IPS-18a (cell line): ENCODE measurements around the gene ALPI.
"Not testable (repeated sequence)": the region's sequence is repeated elsewhere in the genome, so short reads cannot be mapped to it uniquely, and the experiment has no call there.

ENCODE experiments used
- H3K27ac ChIP-seq: one replicate; pipeline ENCODE4 v1.5.1; 2013; ENCODE audit warnings: low read length
- H3K27me3 ChIP-seq: one replicate; pipeline ENCODE4 v1.6.1; 2013; ENCODE audit warnings: mild to moderate bottlenecking, low read length; ENCODE audit not compliant: control insufficient read depth, insufficient read depth
- H3K36me3 ChIP-seq: one replicate; pipeline ENCODE4 v1.6.1; 2013; ENCODE audit warnings: low read depth, low read length; ENCODE audit not compliant: control insufficient read depth
- H3K4me1 ChIP-seq: one replicate; pipeline ENCODE4 v1.6.1; 2013; ENCODE audit warnings: low read depth, low read length; ENCODE audit not compliant: control insufficient read depth
- H3K4me3 ChIP-seq: one replicate; pipeline ENCODE4 v1.5.1; 2013; ENCODE audit warnings: low read length
- H3K9ac ChIP-seq: one replicate; pipeline ENCODE4 v1.6.1; 2013; ENCODE audit warnings: mild to moderate bottlenecking, low read length, moderate library complexity
- H3K9me3 ChIP-seq: one replicate; pipeline ENCODE4 v1.6.1; 2013; ENCODE audit warnings: low read depth, low read length; ENCODE audit not compliant: control insufficient read depth

ALPI gene

DNA sequence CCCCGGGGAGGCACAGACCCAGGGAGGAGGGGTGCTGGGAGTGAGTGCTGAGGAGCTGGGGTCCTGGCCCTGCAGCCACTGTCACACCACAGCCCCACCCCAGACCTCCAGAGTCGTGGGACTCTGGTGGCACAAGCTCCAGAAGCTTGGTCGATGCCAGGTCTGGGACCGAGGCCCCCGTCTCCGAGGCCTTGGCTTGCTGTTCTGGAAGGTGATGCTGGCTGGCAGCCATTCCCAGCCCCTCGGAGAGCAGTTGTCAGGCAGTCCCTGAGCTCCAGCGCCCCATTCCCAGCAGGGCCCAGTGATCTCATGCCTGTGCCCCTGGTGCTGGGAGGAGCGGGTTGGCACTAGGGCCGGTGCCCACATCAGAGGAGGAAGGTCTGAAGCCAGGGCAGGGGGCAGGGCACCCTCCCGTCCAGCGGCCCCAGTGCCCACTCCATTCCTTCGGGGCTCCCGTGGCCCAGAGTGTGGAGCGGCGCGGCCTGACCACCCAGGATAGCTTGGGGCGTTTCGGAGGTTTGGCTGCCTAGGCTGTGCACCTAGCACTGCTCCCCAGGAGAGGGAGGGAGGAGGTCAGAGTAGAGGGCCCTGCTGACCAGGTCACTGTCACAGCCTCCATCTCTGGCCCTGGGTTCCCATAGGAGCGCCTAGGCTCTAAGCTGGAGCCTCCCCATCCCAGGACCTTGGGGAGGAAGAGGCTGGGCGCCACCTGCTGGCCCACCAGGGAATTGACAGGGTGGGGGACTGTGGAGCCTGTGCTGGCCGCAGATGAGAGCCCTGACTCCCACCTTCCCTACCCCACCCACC, 16.8 kb upstream of the ALPI start:
- H3K9ac ChIP-seq: no peak overlapping the region
- H3K4me3 ChIP-seq: no peak overlapping the region
- no peaks in the 10 kb centered on the region for H3K36me3 ChIP-seq
- H3K27me3 ChIP-seq: no peaks in the 10 kb centered on the region
- H3K9me3 ChIP-seq: no peaks in the 10 kb centered on the region
- H3K27ac ChIP-seq: no peak overlapping the region
- H3K4me1 ChIP-seq: peaks cover 2% of the 10 kb centered on the region

DNA sequence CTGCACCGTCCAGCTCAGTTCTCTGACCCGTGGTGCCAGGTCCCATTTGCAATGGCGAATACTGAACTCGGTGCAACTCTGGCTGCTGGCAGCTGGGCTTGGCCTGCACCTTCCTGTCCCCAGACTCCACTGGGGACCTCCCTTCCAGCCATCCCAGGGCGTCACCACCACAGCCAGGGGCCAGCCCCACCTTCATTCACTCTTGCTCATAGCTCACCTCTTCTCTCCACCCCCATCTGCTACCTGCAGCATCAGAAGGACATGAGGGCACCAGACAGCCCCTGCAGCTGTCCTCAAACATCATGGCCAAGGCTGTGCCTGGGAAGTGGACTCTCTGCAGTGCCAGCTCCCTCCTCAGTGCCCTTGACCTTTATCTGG, 16.2 kb upstream of the ALPI start:
- no peaks in the 10 kb centered on the region for H3K36me3 ChIP-seq
- H3K4me1 ChIP-seq: peaks cover 3% of the 10 kb centered on the region
- H3K9me3 ChIP-seq: no peaks in the 10 kb centered on the region
- H3K27me3 ChIP-seq: no peaks in the 10 kb centered on the region
- H3K4me3 ChIP-seq: no peak overlapping the region
- no peak overlapping the region for H3K27ac ChIP-seq
- H3K9ac ChIP-seq: no peak overlapping the region

DNA sequence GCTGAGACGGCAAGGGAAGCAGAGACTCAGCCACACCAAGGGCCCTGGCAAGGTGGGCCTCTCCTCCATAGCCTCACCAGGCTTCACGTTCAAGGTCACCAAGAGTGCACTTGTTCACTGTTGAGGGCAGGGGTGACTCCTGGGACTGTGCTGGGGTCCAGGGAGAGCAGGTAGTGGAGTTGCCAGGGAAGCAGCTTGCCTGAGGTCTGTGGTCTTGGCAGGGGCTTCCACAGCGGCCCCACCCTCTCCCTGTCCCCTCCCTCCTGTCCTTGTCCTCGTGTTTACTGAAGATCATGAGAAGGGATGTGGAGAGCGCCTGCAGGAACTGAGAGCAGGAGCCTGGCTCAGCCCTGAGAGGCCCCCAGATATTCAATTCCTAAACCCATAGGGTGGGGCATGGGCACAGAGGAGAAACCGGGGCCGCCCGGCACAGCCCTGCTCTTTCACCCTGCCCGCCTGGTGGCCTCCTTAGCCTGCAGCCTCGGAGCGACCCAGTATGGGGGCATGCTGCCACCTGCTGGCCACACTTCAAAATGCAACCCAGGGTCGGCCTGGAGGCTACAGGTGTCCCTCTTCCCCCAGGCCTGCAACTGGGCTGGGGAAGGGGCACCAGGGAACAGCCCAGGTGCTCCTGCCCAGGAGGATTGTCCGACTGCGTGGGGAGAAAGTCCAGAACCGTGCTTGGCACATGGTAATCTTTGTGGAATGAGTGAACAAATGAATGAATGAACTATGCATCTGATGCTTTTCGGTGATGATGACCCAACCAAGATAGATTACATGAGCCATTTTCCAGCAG, 15.5 kb upstream of the ALPI start:
- H3K9ac ChIP-seq, H3K4me3 ChIP-seq: not testable (repeated sequence)

DNA sequence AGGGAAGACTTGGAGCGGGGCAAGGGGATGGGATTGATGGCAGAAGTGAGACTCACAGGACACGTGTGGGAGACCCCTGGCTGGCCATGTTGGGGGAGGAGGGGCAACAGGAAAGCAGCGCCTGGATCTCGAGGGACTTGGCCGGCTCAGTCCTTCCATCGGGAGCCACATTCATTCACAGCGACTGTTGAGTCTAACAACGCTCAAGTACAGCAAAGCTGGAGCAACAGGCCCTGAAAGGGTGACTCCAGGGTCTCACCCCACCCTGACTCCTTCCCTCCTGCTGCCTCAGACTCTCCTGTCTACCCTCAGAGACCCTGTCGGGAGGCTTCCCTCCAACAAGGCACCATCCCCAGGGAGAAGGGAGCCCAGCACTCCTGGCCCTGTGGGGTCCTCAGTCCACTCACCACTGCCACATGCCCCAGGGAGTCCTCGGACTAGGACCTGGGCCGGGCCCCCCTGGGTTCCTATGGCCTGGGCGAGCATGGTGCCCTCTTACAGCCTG, 14.8 kb upstream of the ALPI start:
- Histone ChIP-seq H3K4me1 (peaks cover 3% of the 10 kb centered on the region), H3K9me3 (no peaks in the 10 kb centered on the region), H3K9ac (no peak overlapping the region), H3K27ac (no peak overlapping the region), H3K36me3 (no peaks in the 10 kb centered on the region), H3K4me3 (no peak overlapping the region), H3K27me3 (no peaks in the 10 kb centered on the region)

More for the DNA sequence above, 15.5 kb upstream of the ALPI start:
- not testable (repeated sequence) for H3K4me1 ChIP-seq, H3K36me3 ChIP-seq, H3K27me3 ChIP-seq, H3K9me3 ChIP-seq, H3K27ac ChIP-seq

DNA sequence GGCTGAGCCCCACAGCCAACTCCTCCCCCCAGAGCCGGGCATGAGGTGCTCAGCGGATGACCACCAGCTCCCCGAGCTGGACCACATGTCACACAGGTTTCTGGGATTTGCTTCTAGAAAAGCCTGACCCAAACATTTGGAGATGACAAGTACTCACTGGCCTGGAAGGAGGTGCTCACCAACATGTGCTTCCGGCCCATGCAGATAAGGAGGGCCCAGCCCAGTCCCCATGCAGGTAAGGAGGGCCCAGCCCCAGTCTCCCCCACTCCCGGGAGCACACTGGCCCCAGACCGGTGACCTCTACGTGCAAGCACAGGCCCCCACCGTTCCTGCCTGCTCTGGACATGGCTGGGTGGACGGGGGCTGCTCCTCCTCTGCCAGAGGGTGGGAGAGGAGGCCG, 14.0 kb upstream of the ALPI start:
- not testable (repeated sequence) for H3K27me3 ChIP-seq, H3K9ac ChIP-seq, H3K27ac ChIP-seq, H3K4me3 ChIP-seq, H3K4me1 ChIP-seq, H3K9me3 ChIP-seq, H3K36me3 ChIP-seq

DNA sequence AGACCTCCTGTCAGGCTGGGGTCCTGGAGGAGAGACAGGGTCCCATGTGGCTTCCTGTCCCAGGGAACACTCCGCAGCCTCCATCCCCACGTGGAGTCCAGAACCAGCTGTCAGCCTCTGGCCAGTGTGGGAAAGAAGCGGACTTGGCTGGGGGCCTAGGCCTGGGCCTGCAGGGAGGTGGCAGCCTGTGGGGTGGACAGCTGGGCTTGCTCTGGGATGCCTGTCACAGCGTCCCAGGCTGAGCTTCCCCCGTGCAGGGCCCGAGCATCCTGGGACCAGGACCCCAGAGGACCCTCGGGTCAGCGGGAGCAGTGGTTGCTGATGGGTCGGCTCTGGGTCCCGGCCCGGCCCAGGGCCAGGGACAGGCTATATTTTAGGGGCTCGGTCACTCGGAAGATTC, 13.5 kb upstream of the ALPI start:
- H3K4me1 ChIP-seq: not testable (repeated sequence)

DNA sequence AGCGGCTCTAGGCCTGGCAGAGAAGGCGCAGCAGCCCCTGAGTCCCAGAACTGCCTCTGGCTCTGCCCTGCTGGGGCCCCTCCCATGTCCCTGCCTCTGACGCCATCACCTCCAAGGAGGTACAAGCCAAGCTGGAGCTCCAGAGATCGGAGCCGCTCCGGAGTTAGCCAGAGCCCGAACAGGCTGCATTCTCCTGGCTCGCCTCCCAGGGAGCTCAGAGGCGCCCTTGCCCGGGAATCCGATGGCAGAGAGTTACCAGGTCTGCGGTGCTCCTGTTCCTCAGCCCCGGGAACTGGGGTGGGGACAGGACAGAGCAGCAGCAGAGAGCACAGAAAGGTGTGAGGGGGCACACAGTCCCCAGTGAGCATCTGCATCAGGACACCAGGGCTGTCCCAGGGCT, 12.9 kb upstream of the ALPI start:
- not testable (repeated sequence) for H3K27ac ChIP-seq, H3K27me3 ChIP-seq, H3K9ac ChIP-seq, H3K36me3 ChIP-seq, H3K4me3 ChIP-seq, H3K9me3 ChIP-seq, H3K4me1 ChIP-seq

More for the DNA sequence above, 13.5 kb upstream of the ALPI start:
- not testable (repeated sequence) for H3K9me3 ChIP-seq, H3K27me3 ChIP-seq, H3K27ac ChIP-seq, H3K9ac ChIP-seq, H3K4me3 ChIP-seq, H3K36me3 ChIP-seq

DNA sequence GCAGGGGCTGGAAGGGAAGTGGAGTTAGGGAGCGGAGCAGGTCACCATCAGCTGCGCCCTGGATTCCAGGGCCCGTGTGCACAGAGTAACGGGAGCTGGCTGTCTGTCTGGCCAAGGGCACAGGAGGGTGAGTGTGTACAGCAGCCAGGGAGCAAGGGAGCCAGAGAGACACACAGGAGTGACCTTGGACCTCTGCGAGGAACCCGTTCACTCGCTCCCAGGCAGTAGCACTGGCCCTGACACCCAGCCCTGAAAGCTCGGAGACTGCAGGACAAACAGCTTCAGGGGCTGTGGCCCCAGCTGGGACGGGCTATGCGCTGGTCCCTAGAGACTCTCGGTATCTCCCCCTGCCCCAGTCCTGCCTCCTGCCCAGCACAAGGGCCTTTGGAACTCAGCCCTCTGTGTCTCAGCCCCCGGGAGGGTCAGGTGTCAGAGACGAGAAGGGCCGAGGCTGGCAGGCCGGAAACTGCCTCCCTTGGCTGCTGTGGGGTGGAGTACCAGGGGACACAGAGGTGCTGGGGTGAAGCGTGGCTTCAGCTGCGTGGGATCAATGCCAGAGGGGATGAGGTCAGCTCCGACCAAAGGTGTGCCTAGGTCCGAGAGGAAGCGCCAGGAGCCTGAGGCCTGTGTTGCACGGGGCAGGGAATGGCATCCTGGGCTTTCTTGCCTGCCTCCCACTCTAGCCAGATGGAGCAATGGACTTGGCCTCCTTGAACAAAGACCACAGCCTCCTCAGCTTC, 12.1 kb upstream of the ALPI start:
- not testable (repeated sequence) for H3K27ac ChIP-seq, H3K9me3 ChIP-seq, H3K36me3 ChIP-seq, H3K4me3 ChIP-seq, H3K27me3 ChIP-seq, H3K9ac ChIP-seq, H3K4me1 ChIP-seq

DNA sequence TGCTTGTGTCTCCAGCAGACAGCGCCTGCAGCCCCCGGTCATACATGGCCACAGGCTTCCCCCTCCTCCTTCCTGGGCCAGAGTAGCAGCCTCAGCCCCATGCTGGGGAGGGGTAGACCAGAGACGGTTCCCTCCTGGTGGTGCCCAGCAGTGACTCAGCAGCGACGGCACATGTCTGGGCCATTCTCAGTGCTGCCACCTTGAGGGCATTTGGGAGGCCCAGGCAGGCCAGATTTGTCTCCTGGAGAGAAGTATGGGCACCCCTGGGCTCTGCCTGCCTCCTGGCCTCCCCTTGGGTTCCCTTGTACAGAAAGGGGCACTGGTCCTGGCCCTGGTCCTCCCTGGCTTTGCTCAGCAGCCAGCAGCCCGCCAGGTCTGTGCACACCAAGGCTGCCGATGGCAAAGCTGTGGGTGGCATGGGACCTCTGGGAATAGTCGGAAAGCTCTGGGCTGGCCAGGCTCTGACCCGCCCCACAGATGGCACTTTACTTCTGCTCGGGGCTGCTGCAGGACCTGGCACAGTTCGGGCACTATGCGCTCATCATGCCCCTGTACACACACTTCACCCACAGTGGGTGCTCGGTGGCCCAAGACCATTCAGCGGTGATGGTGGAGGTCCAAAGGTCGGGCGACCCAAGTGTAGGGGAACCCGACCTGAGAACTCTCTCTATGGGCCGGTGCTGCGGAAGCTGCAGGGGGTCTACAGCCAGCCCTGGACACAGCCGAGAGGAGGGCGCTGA, 11.4 kb upstream of the ALPI start:
- Histone ChIP-seq H3K4me3 (no peak overlapping the region), H3K9ac (no peak overlapping the region), H3K9me3 (no peaks in the 10 kb centered on the region), H3K27ac (no peak overlapping the region), H3K36me3 (no peaks in the 10 kb centered on the region), H3K27me3 (no peaks in the 10 kb centered on the region), H3K4me1 (peaks cover 3% of the 10 kb centered on the region)

DNA sequence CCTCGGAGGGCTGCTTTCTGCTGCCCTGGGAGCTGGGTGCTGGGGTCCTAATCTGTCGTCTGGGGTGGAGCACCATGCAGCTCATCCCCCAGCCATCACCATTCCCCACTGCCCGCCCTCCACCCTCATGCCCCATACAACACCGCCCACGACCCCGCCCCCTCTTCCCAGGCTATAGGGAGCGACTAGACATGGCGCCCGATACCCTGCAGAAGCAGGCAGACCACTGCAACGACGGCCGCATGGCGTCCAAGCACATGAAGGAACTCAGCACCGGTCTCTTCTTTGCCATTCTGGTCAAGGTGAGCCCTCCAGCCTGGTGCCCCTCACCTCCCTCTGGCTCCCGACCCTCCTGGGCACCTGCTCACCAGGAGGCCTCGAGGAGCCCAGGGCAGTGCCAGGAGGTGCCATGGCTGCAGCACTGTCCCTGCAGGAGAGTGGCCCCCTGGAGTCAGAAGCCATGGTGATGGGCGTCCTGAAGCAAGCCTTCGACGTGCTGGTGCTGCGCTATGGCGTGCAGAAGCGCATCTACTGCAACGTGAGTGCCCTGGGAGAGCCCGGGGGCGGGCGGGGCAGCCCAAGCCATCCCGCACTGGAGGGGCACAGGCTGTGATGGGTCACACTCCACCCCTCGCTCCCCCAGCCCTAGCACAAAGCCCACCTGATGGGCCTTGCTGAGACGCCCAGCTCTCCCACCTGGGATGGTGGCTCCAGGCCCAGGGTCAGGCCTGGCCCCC, 10.6 kb upstream of the ALPI start:
- H3K4me3 ChIP-seq, H3K9me3 ChIP-seq, H3K36me3 ChIP-seq, H3K27ac ChIP-seq, H3K9ac ChIP-seq, H3K27me3 ChIP-seq, H3K4me1 ChIP-seq: not testable (repeated sequence)
